WTC11 (cell line): ENCODE results near the gene TRIM7.
"Not testable (repeated sequence)": the region's sequence is repeated elsewhere in the genome, so short reads cannot be mapped to it uniquely, and the experiment has no call there.

Source experiments
- CREB1 ChIP-seq: sonication (generic); formaldehyde crosslinking; IDR thresholded peaks from 2 replicates; pipeline ENCODE4 v1.8.0; 2023; ENCODE audit warnings: mild to moderate bottlenecking, missing genetic modification reagents
- SMAD4 ChIP-seq: sonication (generic); formaldehyde crosslinking; IDR thresholded peaks from 2 replicates; pipeline ENCODE4 v1.8.0; 2022; ENCODE audit warnings: mild to moderate bottlenecking, missing genetic modification reagents
- ZBTB21 ChIP-seq: sonication (generic); formaldehyde crosslinking; IDR thresholded peaks from 2 replicates; pipeline ENCODE4 v1.8.1; 2023; ENCODE audit warnings: mild to moderate bottlenecking, missing genetic modification reagents, borderline replicate concordance
- ZNF232 ChIP-seq: sonication (generic); formaldehyde crosslinking; IDR thresholded peaks from 2 replicates; pipeline ENCODE4 v1.8.0; 2022; ENCODE audit warnings: mild to moderate bottlenecking, missing genetic modification reagents
- TF ChIP-seq, protein P1 (sequence below): sonication (generic); formaldehyde crosslinking; IDR thresholded peaks from 2 replicates; pipeline ENCODE4 v1.8.1; 2023; ENCODE audit warnings: mild to moderate bottlenecking, missing genetic modification reagents, moderate library complexity
- TF ChIP-seq, protein P2 (sequence below): fragments of 200-600 bp; IDR thresholded peaks from 2 replicates; pipeline ENCODE4 v1.8.0; 2022; ENCODE audit warnings: antibody characterized with exemption

DNA sequence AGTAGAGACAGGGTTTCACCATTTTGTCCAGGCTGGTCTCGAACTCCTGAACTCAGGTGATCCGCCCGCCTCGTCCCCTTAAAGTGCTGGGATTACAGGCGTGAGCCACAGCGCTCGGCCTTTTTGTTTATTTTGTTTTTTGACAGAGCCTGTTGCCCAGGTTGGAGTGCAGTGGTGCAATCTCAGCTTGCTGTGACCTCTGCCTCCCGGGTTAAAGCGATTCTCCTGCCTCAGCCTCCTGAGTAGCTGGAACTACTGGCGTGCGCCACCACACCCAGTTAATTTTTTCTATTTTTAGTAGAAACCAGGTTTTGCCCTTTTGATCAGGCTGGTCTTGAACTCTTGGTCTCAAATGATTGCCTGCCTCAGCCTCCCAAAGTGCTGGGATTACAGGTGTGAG lies 5.2 kb upstream of the TRIM7 start:
- not testable (repeated sequence) for TF ChIP-seq SMAD4; ZBTB21 (CRISPR knock-in tag); CREB1; ZNF232 (CRISPR knock-in tag)
- TF ChIP-seq, protein P1, sequence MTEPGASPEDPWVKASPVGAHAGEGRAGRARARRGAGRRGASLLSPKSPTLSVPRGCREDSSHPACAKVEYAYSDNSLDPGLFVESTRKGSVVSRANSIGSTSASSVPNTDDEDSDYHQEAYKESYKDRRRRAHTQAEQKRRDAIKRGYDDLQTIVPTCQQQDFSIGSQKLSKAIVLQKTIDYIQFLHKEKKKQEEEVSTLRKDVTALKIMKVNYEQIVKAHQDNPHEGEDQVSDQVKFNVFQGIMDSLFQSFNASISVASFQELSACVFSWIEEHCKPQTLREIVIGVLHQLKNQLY (CRISPR knock-in tag), result not testable (repeated sequence)
- TF ChIP-seq, protein P2, sequence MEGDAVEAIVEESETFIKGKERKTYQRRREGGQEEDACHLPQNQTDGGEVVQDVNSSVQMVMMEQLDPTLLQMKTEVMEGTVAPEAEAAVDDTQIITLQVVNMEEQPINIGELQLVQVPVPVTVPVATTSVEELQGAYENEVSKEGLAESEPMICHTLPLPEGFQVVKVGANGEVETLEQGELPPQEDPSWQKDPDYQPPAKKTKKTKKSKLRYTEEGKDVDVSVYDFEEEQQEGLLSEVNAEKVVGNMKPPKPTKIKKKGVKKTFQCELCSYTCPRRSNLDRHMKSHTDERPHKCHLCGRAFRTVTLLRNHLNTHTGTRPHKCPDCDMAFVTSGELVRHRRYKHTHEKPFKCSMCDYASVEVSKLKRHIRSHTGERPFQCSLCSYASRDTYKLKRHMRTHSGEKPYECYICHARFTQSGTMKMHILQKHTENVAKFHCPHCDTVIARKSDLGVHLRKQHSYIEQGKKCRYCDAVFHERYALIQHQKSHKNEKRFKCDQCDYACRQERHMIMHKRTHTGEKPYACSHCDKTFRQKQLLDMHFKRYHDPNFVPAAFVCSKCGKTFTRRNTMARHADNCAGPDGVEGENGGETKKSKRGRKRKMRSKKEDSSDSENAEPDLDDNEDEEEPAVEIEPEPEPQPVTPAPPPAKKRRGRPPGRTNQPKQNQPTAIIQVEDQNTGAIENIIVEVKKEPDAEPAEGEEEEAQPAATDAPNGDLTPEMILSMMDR, result not testable (repeated sequence)
